Thyroid gland (tissue), 4 donors: ENCODE data around the gene TNS4. TPM values are rescaled to one million over a fixed set of nuclear protein-coding genes. Genes with fewer than 3 reads are reported as not detected.

Experiments used
- DNase-seq, 2 donors: peaks; one replicate each; pipeline ENCODE4 v3.0.0-alpha.2; 2019
- H3K27ac ChIP-seq, 3 donors: fragments of 200-600 bp; sonication (generic); 1 replicate in 2 of 3; 2 replicates in 1 of 3; pipeline ENCODE4 v1.5.1; 2016 to 2019; ENCODE audit warnings: mild to moderate bottlenecking in 1 of 3, moderate library complexity in 1 of 3
- H3K27me3 ChIP-seq: fragments of 200-600 bp; sonication (generic); one replicate; pipeline ENCODE4 v1.5.1; 2019
- H3K36me3 ChIP-seq, 2 donors: fragments of 200-600 bp; sonication (generic); one replicate each; pipeline ENCODE4 v1.5.1; 2016 to 2019
- H3K4me1 ChIP-seq, 2 donors: fragments of 200-600 bp; sonication (generic); one replicate each; pipeline ENCODE4 v1.5.1; 2017 to 2019
- H3K4me3 ChIP-seq, 3 donors: fragments of 200-600 bp; sonication (generic); replicated peaks in 1 of 3; 1 replicate in 2 of 3; 2 replicates in 1 of 3; pipeline ENCODE4 v1.5.1; 2016; ENCODE audit warnings: mild to moderate bottlenecking in 1 of 3
- H3K9me3 ChIP-seq: fragments of 200-600 bp; sonication (generic); one replicate; pipeline ENCODE4 v1.5.1; 2017
- CTCF ChIP-seq, 6 experiments: fragments of 200-600 bp in 3 of 6; fragments of 450-650 bp in 3 of 6; sonication (generic) in 3 of 6; IDR thresholded peaks; one replicate each; pipeline ENCODE4 v1.5.1; 2016 to 2019; ENCODE audit warnings: antibody characterized with exemption in 6 of 6, mild to moderate bottlenecking in 2 of 6, inconsistent platforms in 1 of 6, moderate library complexity in 1 of 6
- POLR2A ChIP-seq, 2 donors: fragments of 450-650 bp; IDR thresholded peaks; one replicate each; pipeline ENCODE4 v1.6.1; 2017; ENCODE audit warnings: antibody characterized with exemption in 2 of 2, mild to moderate bottlenecking in 2 of 2, moderate library complexity in 1 of 2
- WGBS, 2 donors: methylation state at CpG; one replicate each; pipeline ENCODE4 v1.1.5; 2017; 5-methylcytosine and 5-hydroxymethylcytosine counted together
- intact Hi-C: fragments of 100-400 bp; cut with DNase I; formaldehyde crosslinking; loops from one replicate; pipeline ENCODE4 v1.15.1; 2023
- total RNA-seq, 4 donors: library from RNA; depleted of rRNA; stranded (reverse); fragments of >200 nt; gene quantifications; one replicate each; pipeline ENCODE4 v1.2.3, GENCODE V29; 2016

Gene TNS4
- total RNA-seq, 4 donors from 2014 or later = 5.4 to 24.7 (median 16.2) TPM

- WGBS, 2 donors = 84 to 86% methylated on average over 4 of the region's 4 CpGs
- intact Hi-C loops = no loop called here
- Histone ChIP-seq H3K9me3 (no peaks in the 10 kb centered on the region), H3K4me1 (peaks cover 5 to 20% of the 10 kb centered on the region in 2 donors), H3K4me3 (no peak overlapping the region), H3K27me3 (no peaks in the 10 kb centered on the region), H3K36me3 (no peaks in the 10 kb centered on the region), H3K27ac (no peak overlapping the region)
- TF ChIP-seq CTCF (IDR thresholded peaks at IDR 0.05) (no peak), POLR2A (IDR thresholded peaks at IDR 0.05) (no peak)
- no peak for DNase-seq
These were observed 31.4 kb downstream of the TNS4 start for GRCh38 chr17:40469805-40470675.

DNA sequence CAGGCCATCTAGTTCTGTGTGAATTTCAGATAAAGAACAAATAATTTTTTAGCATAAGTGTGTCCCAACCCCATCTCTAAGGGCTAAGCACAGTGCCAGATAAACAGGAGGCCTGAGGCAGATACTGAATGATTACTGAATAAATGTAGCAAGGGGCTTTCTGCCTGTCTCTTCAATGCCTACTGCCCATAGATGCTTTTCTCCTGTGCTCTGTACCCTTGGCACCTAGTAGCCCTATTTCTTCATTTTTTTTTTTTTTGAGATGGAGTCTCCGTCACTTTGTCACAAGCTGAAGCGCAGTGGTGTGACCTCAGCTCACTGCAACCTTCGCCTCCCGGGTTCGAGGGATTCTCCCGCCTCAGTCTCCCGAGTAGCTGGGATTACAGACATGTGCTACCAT, 32.9 kb downstream of the TNS4 start:
- TF ChIP-seq CTCF (IDR thresholded peaks at IDR 0.05) (no peak), POLR2A (IDR thresholded peaks at IDR 0.05) (no peak)
- Histone ChIP-seq H3K36me3 (no peaks in the 10 kb centered on the region), H3K4me3 (no peak overlapping the region), H3K27ac (no peak overlapping the region), H3K9me3 (no peaks in the 10 kb centered on the region), H3K4me1 (peaks cover 4 to 8% of the 10 kb centered on the region in 2 donors), H3K27me3 (no peaks in the 10 kb centered on the region)
- intact Hi-C loops = no loop called here
- no peak for DNase-seq
- 94 to 96% methylated on average over 7 of the region's 7 CpGs for WGBS, 2 donors

GRCh38 chr17:40467281-40467867, 34.0 kb downstream of the TNS4 start:
- intact Hi-C loops = no loop called here
- Histone ChIP-seq H3K27ac (no peak overlapping the region), H3K4me1 (peaks cover 3 to 10% of the 10 kb centered on the region in 2 donors), H3K27me3 (no peaks in the 10 kb centered on the region), H3K9me3 (no peaks in the 10 kb centered on the region), H3K36me3 (no peaks in the 10 kb centered on the region), H3K4me3 (no peak overlapping the region)
- TF ChIP-seq POLR2A (IDR thresholded peaks at IDR 0.05) (no peak), CTCF (IDR thresholded peaks at IDR 0.05) (no peak)
- 89 to 97% methylated on average over 2 of the region's 2 CpGs for WGBS, 2 donors
- DNase-seq = no peak

- TF ChIP-seq CTCF (IDR thresholded peaks at IDR 0.05) (no peak), POLR2A (IDR thresholded peaks at IDR 0.05) (no peak)
- Histone ChIP-seq H3K4me3 (no peak overlapping the region), H3K4me1 (peaks cover 3 to 19% of the 10 kb centered on the region in 2 donors), H3K27me3 (no peaks in the 10 kb centered on the region), H3K9me3 (no peaks in the 10 kb centered on the region), H3K27ac (no peak overlapping the region), H3K36me3 (no peaks in the 10 kb centered on the region)
- DNase-seq = no peak
- intact Hi-C loops = no loop called here
- WGBS, 2 donors = 87 to 89% methylated on average over 11 of the region's 11 CpGs
These were observed 35.0 kb downstream of the TNS4 start for GRCh38 chr17:40466298-40466971.
